HepG2 (cell line): Measurements from ENCODE around the gene LCK. TPM values are rescaled to one million over a fixed set of nuclear protein-coding genes. Genes with fewer than 3 reads are reported as not detected.

Experiments used
- FOXC1 ChIP-seq: sonication (generic); formaldehyde crosslinking; IDR thresholded peaks from 2 replicates; pipeline ENCODE4 v1.8.0; 2022; ENCODE audit warnings: mild to moderate bottlenecking, missing genetic modification reagents, borderline replicate concordance
- HIVEP1 ChIP-seq: sonication (generic); formaldehyde crosslinking; IDR thresholded peaks from 2 replicates; pipeline ENCODE4 v1.4.0; 2020; ENCODE audit warnings: mild to moderate bottlenecking, missing genetic modification reagents
- HNRNPL ChIP-seq: fragments of 200-400 bp; formaldehyde crosslinking; IDR thresholded peaks from 2 replicates; pipeline ENCODE4 v1.6.1; 2017; ENCODE audit warnings: mild to moderate bottlenecking, low read depth, low read length
- IRF2 ChIP-seq: IDR thresholded peaks from 2 replicates; pipeline ENCODE4 v1.6.1; 2018; ENCODE audit warnings: missing genetic modification reagents, missing compliant biosample characterization
- IRX3 ChIP-seq: sonication (generic); formaldehyde crosslinking; IDR thresholded peaks from 2 replicates; pipeline ENCODE4 v1.8.1; 2023; ENCODE audit warnings: mild to moderate bottlenecking, low read depth, missing genetic modification reagents, borderline replicate concordance
- LBX2 ChIP-seq: sonication (generic); formaldehyde crosslinking; IDR thresholded peaks from 2 replicates; pipeline ENCODE4 v1.5.0; 2020; ENCODE audit warnings: missing genetic modification reagents, mild to moderate bottlenecking, borderline replicate concordance
- MTERF4 ChIP-seq: sonication (generic); formaldehyde crosslinking; IDR thresholded peaks from 2 replicates; pipeline ENCODE4 v1.8.0; 2023; ENCODE audit warnings: mild to moderate bottlenecking, missing genetic modification reagents
- TGIF2 ChIP-seq: IDR thresholded peaks from 2 replicates; pipeline ENCODE4 v1.6.1; 2016; ENCODE audit warnings: control low read depth, missing compliant biosample characterization
- THAP7 ChIP-seq: sonication (generic); formaldehyde crosslinking; IDR thresholded peaks from 2 replicates; pipeline ENCODE4 v1.8.1; 2023; ENCODE audit warnings: mild to moderate bottlenecking, missing genetic modification reagents
- XRCC5 ChIP-seq: fragments of 200-400 bp; formaldehyde crosslinking; optimal IDR thresholded peaks from 2 replicates; pipeline ENCODE3; 2017; ENCODE audit warnings: mild to moderate bottlenecking, low read length
- ZFP62 ChIP-seq: sonication (generic); formaldehyde crosslinking; IDR thresholded peaks from 2 replicates; pipeline ENCODE4 v1.4.0; 2020; ENCODE audit warnings: missing genetic modification reagents
- ZFY ChIP-seq: sonication (generic); formaldehyde crosslinking; IDR thresholded peaks from 2 replicates; pipeline ENCODE4 v1.4.0; 2020; ENCODE audit warnings: missing genetic modification reagents
- ZHX1 ChIP-seq: sonication (generic); formaldehyde crosslinking; IDR thresholded peaks from 2 replicates; pipeline ENCODE4 v1.8.1; 2022; ENCODE audit warnings: low read depth, mild to moderate bottlenecking, missing genetic modification reagents
- ZNF230 ChIP-seq: sonication (generic); formaldehyde crosslinking; IDR thresholded peaks from 2 replicates; pipeline ENCODE4 v1.4.0; 2020; ENCODE audit warnings: mild to moderate bottlenecking, missing genetic modification reagents
- ZNF501 ChIP-seq: sonication (generic); formaldehyde crosslinking; IDR thresholded peaks from 2 replicates; pipeline ENCODE4 v1.5.1; 2020; ENCODE audit warnings: mild to moderate bottlenecking, moderate library complexity, missing genetic modification reagents
- ZNF552 ChIP-seq: sonication (generic); formaldehyde crosslinking; IDR thresholded peaks from 2 replicates; pipeline ENCODE4 v1.9.0; 2022; ENCODE audit warnings: missing genetic modification reagents, mild to moderate bottlenecking, borderline replicate concordance
- ZNF574 ChIP-seq: sonication (generic); formaldehyde crosslinking; IDR thresholded peaks from 2 replicates; pipeline ENCODE4 v1.4.0; 2020; ENCODE audit warnings: missing genetic modification reagents
- ZNF788 ChIP-seq: sonication (generic); formaldehyde crosslinking; IDR thresholded peaks from 2 replicates; pipeline ENCODE4 v1.5.0; 2020; ENCODE audit warnings: mild to moderate bottlenecking, missing genetic modification reagents, borderline replicate concordance
- ZNF790 ChIP-seq: sonication (generic); formaldehyde crosslinking; IDR thresholded peaks from 2 replicates; pipeline ENCODE4 v1.8.0; 2022; ENCODE audit warnings: missing genetic modification reagents, mild to moderate bottlenecking, borderline replicate concordance
- polyA plus RNA-seq, 8 experiments: library from polyadenylated mRNA; depleted of rRNA in 3 of 8; stranded (reverse) in 7 of 8; unstranded in 1 of 8; fragments of >200 nt; fragmentation: Illumina TruSeq in 4 of 8; extraction: Trizol in 4 of 8; gene quantifications; 2 replicates each; pipeline versions ENCODE4 v1.2.1 to v1.2.3, GENCODE V29; 2011 to 2016; ENCODE audit warnings: low read depth in 4 of 8, missing spikeins in 1 of 8, mixed read lengths in 1 of 8; ENCODE audit not compliant: insufficient read depth in 1 of 8
- total RNA-seq, 5 experiments: library from RNA; depleted of rRNA; stranded (reverse); fragments of >200 nt; fragmentation: Illumina TruSeq; extraction: Trizol; gene quantifications; 2 replicates each; pipeline ENCODE4 v1.2.3, GENCODE V29; 2016; ENCODE audit warnings: low read depth in 1 of 5

The LCK gene
- total and polyA plus RNA-seq, 2 of the 13 experiments (the other 11 are each of a cell fraction or from before 2014, with no cell fraction given), result 0.93 to 1.8 TPM

- TF ChIP-seq ZHX1 (CRISPR knock-in tag) (0 out of 2 replicates have a peak, but pooled peaks have one; percentile 51), HIVEP1 (peak; percentile 35; the same call in 1 of the 2 replicates), MTERF4 (peak; percentile 54; the same call in 1 of the 2 replicates), IRF2 (CRISPR knock-in tag) (peak; percentile 58; the same call in 1 of the 2 replicates), XRCC5 (peak; percentile 84), ZFP62 (CRISPR knock-in tag) (no peak), IRX3 (no peak), LBX2 (CRISPR knock-in tag) (no peak), HNRNPL (0 out of 2 replicates have a peak, but pooled peaks have one; percentile 50), ZNF552 (CRISPR knock-in tag) (no peak), ZNF501 (CRISPR knock-in tag) (peak; percentile 79), ZFY (CRISPR knock-in tag) (peak; percentile 68), TGIF2 (CRISPR knock-in tag) (peak; percentile 59; the same call in 1 of the 2 replicates), ZNF788 (peak; percentile 81; the same call in 1 of the 2 replicates), ZNF790 (CRISPR knock-in tag) (no peak), FOXC1 (CRISPR knock-in tag) (no peak; the same call in 1 of the 2 replicates), ZNF574 (CRISPR knock-in tag) (peak; percentile 69), ZNF230 (CRISPR knock-in tag) (0 out of 2 replicates have a peak, but pooled peaks have one; percentile 62), THAP7 (no peak)
Observed at GRCh38 chr1:32247983-32248889, 2.8 kb upstream of the LCK start (continued).
